Common myeloid progenitor, CD34-positive (primary cell): ENCODE results near the gene COG2.
"Not testable (repeated sequence)": the region's sequence is repeated elsewhere in the genome, so short reads cannot be mapped to it uniquely, and the experiment has no call there.

Experiments
- CTCF ChIA-PET: fragments of 350-600 bp; sonication (Branson Sonifier 250); formaldehyde crosslinking; loops from one replicate; lab custom pipeline; 2021; ENCODE audit warnings: antibody characterized with exemption; lab: Charles Lee
- POLR2A ChIA-PET: fragments of 350-600 bp; sonication (Branson Sonifier 250); formaldehyde crosslinking; loops from one replicate; lab custom pipeline; 2021; ENCODE audit warnings: antibody characterized with exemption; lab: Charles Lee
- DNase-seq, 3 donors: peaks; one replicate each; pipeline versions ENCODE4 v3.0.0 to v3.0.0-alpha.2; 2013
- H3K27ac ChIP-seq, 2 experiments: 1 replicate in 1 of 2; 2 replicates in 1 of 2; pipeline ENCODE4 v1.7.0; 2013; ENCODE audit warnings: inconsistent platforms in 2 of 2, low read length in 2 of 2, mild to moderate bottlenecking in 2 of 2, low read depth in 1 of 2, moderate library complexity in 1 of 2; ENCODE audit not compliant: severe bottlenecking in 2 of 2, insufficient read depth in 1 of 2, poor library complexity in 1 of 2
- H3K27me3 ChIP-seq, 5 experiments: replicated peaks in 2 of 5; 1 replicate in 3 of 5; 2 replicates in 2 of 5; pipeline versions ENCODE4 v1.6.1 to v1.7.0; 2013; ENCODE audit warnings: low read length in 4 of 5, mild to moderate bottlenecking in 2 of 5, moderate library complexity in 2 of 5, inconsistent platforms in 1 of 5; ENCODE audit not compliant: insufficient read depth in 5 of 5, control insufficient read depth in 4 of 5
- H3K36me3 ChIP-seq, 4 experiments: 1 replicate in 2 of 4; 2 replicates in 2 of 4; pipeline versions ENCODE4 v1.6.1 to v1.7.0; 2013; ENCODE audit warnings: low read length in 3 of 4, control low read depth in 1 of 4, mild to moderate bottlenecking in 1 of 4; ENCODE audit not compliant: control insufficient read depth in 4 of 4, insufficient read depth in 4 of 4
- H3K4me1 ChIP-seq, 4 experiments: 1 replicate in 3 of 4; 2 replicates in 1 of 4; pipeline versions ENCODE4 v1.6.1 to v1.7.1; 2013; ENCODE audit warnings: low read length in 3 of 4, mild to moderate bottlenecking in 3 of 4, control low read depth in 1 of 4, inconsistent platforms in 1 of 4, moderate library complexity in 1 of 4; ENCODE audit not compliant: control insufficient read depth in 4 of 4, insufficient read depth in 4 of 4; ENCODE audit errors: control extremely low read depth in 1 of 4
- H3K4me3 ChIP-seq, 7 experiments: 1 replicate in 4 of 7; 2 replicates in 3 of 7; pipeline versions ENCODE4 v1.5.1 to v1.7.0; 2013; ENCODE audit warnings: mild to moderate bottlenecking in 7 of 7, low read length in 6 of 7, moderate library complexity in 6 of 7, inconsistent platforms in 2 of 7, low read depth in 2 of 7, control low read depth in 1 of 7; ENCODE audit not compliant: insufficient read depth in 4 of 7, control insufficient read depth in 1 of 7; ENCODE audit errors: extremely low read depth in 1 of 7
- H3K9me3 ChIP-seq, 5 experiments: 1 replicate in 4 of 5; 2 replicates in 1 of 5; pipeline versions ENCODE4 v1.6.1 to v1.7.1; 2013; ENCODE audit warnings: low read length in 4 of 5, mild to moderate bottlenecking in 2 of 5, inconsistent platforms in 1 of 5, low read depth in 1 of 5, moderate library complexity in 1 of 5; ENCODE audit not compliant: control insufficient read depth in 4 of 5, insufficient read depth in 2 of 5; ENCODE audit errors: control extremely low read depth in 1 of 5
- WGBS: methylation state at CpG from one replicate; pipeline ENCODE4 v1.1.5; 2013; ENCODE audit not compliant: insufficient coverage; 5-methylcytosine and 5-hydroxymethylcytosine counted together

Gene COG2

GRCh38 chr1:230696218-230696617, 53.9 kb downstream of the COG2 start:
- ChIA-PET POLR2A (no interaction called here), CTCF (no interaction called here)
- Histone ChIP-seq H3K27me3 (peaks cover 0 to 3% (median 0%) of the 10 kb centered on the region in 5 experiments), H3K4me3 (no peak overlapping the region), H3K27ac (no peak overlapping the region), H3K9me3 (no peaks in the 10 kb centered on the region), H3K4me1 (no peaks in the 10 kb centered on the region), H3K36me3 (peaks cover 5 to 30% (median 17%) of the 10 kb centered on the region in 4 experiments)
- 100% methylated on average over 8 of the region's 8 CpGs for WGBS
- DNase-seq: no peak

DNA sequence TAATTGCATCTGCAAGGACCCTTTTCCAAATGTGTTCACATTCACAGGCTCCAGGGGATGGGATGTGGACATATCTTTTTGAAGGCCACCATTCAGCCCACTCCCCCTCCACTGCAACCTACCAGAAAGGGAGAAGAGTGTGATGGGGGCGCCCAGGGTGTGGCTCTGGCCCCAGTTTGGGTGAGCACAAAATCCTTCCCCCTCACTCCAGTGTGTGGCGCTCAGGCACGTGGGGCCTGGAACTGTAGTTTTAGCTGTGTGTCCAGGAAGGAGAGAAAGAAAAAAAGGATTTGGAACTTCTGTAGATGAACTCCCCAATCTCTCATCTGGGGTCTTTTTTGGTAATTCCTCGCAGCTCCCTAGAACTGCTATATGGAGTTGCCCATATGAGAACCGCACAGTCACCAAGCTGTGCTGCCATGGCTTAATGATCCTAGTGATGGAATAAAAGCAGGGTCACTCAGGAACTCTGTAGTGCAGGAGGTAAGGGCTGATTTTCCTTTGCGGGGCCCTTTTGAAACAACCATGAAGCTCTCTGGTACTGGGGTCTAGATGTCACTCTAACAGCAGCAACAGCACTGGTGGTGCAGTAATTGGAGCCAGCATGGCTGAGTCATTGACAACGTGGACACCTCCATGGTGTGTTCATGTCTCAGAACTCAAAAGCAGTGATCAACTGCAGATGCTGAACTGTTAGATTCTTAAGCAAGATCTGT, 54.6 kb downstream of the COG2 start:
- DNase-seq: no peak
- POLR2A ChIA-PET: no interaction called here
- 85% methylated on average over 2 of the region's 7 CpGs for WGBS

DNA sequence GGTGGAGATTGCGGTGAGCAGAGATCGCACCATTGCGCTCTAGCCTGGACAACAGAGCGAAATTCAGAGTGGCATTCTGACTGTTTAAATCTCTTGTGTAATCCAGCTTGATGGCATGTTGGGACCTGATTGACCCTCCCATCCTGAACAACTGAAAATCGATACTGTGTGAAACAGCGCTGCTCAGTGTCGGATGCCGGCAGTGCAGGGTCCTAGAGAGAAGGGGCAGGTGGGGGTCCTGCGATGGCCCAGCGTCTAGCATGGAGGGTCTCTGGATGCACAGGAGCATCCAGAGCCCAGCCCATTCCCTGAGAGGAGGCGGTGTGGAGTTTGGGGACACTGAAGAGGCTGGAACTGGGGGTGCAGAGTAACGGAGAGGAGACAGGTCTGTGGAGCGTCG, 55.8 kb downstream of the COG2 start:
- Histone ChIP-seq H3K9me3 (no peaks in the 10 kb centered on the region), H3K36me3 (peaks cover 0 to 14% (median 7%) of the 10 kb centered on the region in 4 experiments), H3K27me3 (peaks cover 0 to 5% (median 0%) of the 10 kb centered on the region in 5 experiments), H3K4me3 (no peak overlapping the region), H3K4me1 (no peaks in the 10 kb centered on the region), H3K27ac (no peak overlapping the region)
- DNase-seq: no peak
- CTCF ChIA-PET: no interaction called here
- POLR2A ChIA-PET: no interaction called here
- WGBS: 92% methylated on average over 13 of the region's 14 CpGs

More for the DNA sequence above, 54.6 kb downstream of the COG2 start:
- Histone ChIP-seq H3K36me3 (peaks cover 1 to 24% (median 12%) of the 10 kb centered on the region in 4 experiments), H3K27me3 (peaks cover 0 to 5% (median 0%) of the 10 kb centered on the region in 5 experiments), H3K27ac (no peak overlapping the region), H3K4me3 (no peak overlapping the region), H3K4me1 (no peaks in the 10 kb centered on the region), H3K9me3 (no peaks in the 10 kb centered on the region)
- CTCF ChIA-PET: no interaction called here

DNA sequence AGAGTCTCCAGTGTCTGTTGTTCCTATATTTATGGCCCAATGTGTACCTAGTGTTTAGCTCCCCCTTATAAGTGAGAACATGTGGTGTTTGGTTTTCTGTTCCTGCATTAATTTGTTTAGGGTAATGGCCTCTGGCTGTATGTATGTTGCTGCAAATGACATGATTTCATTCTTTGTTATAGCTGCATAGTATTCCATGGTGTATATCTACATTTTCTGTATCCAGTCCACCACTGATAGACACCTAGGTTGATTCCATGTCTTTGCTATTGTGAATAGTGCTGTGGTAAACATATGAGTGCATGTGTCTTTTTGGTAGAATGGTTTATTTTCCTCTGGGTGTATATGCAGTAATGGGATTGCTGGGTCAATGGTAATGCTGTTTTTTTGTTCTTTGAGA, 56.7 kb downstream of the COG2 start:
- DNase-seq, CTCF ChIA-PET, H3K4me1 ChIP-seq, H3K27me3 ChIP-seq, H3K27ac ChIP-seq, H3K9me3 ChIP-seq, H3K36me3 ChIP-seq, H3K4me3 ChIP-seq: not testable (repeated sequence)
- POLR2A ChIA-PET: interaction anchor here (0.5 kb wide), 1 partner anchor 1063 kb away, joined by 3 read pairs; no protein-coding TSS in a partner anchor

DNA sequence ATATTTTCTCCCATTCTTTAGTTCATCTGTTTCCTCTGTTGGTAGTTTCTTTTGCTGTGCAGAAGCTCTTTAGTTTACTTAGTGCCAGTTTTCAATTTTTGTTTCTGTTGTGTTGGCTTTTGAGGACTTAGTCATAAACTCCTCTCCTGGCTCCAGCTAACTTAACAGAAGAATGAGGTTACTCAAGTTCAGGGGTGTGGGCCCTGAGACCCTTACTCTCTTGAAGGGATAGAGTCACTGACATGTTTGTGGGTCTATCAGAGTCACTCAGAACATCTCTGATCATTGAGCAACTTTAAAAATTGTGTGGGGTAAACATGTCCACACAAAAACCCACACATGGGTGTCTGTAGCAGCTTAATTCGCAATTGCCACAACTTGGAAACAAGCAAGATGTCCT, 57.4 kb downstream of the COG2 start:
- ChIA-PET POLR2A (no interaction called here), CTCF (no interaction called here)
- no peak overlapping the region for H3K27ac ChIP-seq
- WGBS: 100% methylated on average over 1 of the region's 1 CpG
- no peaks in the 10 kb centered on the region for H3K9me3 ChIP-seq
- no peaks in the 10 kb centered on the region for H3K36me3 ChIP-seq
- H3K27me3 ChIP-seq: peaks cover 0 to 7% (median 0%) of the 10 kb centered on the region in 5 experiments
- no peak for DNase-seq
- no peak overlapping the region for H3K4me3 ChIP-seq
- H3K4me1 ChIP-seq: no peaks in the 10 kb centered on the region

- POLR2A ChIA-PET: no interaction called here
These were observed 57.9 kb downstream of the COG2 start for GRCh38 chr1:230700132-230700531.

DNA sequence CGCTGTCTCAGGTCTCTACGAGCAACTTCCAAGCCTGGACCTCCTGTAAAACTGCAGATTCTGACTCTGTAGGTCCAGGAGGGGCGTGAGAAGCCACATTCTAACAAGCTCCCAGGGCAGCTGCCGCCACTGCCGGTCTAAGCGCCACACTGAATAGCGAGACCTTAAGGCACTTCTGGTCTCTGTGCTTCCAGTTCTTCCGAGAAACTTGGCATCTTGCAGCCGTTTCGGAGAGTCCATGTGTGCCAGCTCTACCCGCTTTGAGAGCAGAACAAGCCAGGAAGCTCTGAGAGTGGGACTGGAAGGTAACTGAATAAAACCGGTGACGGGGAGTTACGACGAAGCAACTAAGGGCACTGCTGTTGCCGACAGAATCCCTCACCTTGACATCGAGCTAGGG, 59.2 kb downstream of the COG2 start:
- Histone ChIP-seq H3K4me3 (no peak overlapping the region), H3K36me3 (no peaks in the 10 kb centered on the region), H3K9me3 (no peaks in the 10 kb centered on the region), H3K4me1 (no peaks in the 10 kb centered on the region), H3K27me3 (peaks cover 0 to 7% (median 0%) of the 10 kb centered on the region in 5 experiments), H3K27ac (no peak overlapping the region)
- ChIA-PET POLR2A (no interaction called here), CTCF (no interaction called here)
- 94% methylated on average over 17 of the region's 17 CpGs for WGBS
- DNase-seq: no peak

More at GRCh38 chr1:230700132-230700531, 57.9 kb downstream of the COG2 start:
- Histone ChIP-seq H3K27me3 (peaks cover 0 to 7% (median 0%) of the 10 kb centered on the region in 5 experiments), H3K4me3 (no peak overlapping the region), H3K4me1 (no peaks in the 10 kb centered on the region), H3K36me3 (no peaks in the 10 kb centered on the region), H3K9me3 (no peaks in the 10 kb centered on the region), H3K27ac (no peak overlapping the region)
- no CpG with 5 or more reads among the region's 4 CpGs for WGBS
- no peak for DNase-seq
- CTCF ChIA-PET: no interaction called here
